GM10266 (cell line): ENCODE results near the gene PRKG2.

Source experiments
- DNase-seq: peaks from one replicate; pipeline ENCODE4 v3.0.0; 2012; ENCODE audit errors: extremely low spot score
- TF ChIP-seq, protein P1 (sequence below): IDR thresholded peaks from 2 replicates; pipeline ENCODE4 v1.5.1; 2012; ENCODE audit warnings: mild to moderate bottlenecking, low read depth; ENCODE audit not compliant: control insufficient read depth, insufficient read depth; ENCODE audit errors: missing control alignments

The PRKG2 gene

DNA sequence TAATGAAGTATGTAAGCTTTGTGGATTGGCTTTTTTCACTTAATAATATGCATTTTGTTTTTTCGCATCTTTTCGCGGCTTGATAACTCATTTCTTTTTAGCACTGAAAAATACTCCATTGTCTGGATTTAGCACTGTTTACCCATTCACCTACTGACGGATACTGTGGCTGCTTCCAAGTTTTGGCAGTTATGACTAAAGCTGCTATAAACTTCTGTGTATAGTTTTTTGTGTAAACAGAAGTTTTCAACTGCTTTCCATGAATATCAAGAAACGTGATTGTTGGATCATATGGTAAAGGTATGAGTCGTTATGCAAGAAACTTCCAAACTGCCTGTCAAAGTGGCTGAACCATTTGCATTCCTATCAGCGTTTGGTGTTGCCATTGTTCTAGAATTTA, 96.9 kb downstream of the PRKG2 start:
- TF ChIP-seq, protein P1, sequence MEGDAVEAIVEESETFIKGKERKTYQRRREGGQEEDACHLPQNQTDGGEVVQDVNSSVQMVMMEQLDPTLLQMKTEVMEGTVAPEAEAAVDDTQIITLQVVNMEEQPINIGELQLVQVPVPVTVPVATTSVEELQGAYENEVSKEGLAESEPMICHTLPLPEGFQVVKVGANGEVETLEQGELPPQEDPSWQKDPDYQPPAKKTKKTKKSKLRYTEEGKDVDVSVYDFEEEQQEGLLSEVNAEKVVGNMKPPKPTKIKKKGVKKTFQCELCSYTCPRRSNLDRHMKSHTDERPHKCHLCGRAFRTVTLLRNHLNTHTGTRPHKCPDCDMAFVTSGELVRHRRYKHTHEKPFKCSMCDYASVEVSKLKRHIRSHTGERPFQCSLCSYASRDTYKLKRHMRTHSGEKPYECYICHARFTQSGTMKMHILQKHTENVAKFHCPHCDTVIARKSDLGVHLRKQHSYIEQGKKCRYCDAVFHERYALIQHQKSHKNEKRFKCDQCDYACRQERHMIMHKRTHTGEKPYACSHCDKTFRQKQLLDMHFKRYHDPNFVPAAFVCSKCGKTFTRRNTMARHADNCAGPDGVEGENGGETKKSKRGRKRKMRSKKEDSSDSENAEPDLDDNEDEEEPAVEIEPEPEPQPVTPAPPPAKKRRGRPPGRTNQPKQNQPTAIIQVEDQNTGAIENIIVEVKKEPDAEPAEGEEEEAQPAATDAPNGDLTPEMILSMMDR = no peak
- no peak for DNase-seq

DNA sequence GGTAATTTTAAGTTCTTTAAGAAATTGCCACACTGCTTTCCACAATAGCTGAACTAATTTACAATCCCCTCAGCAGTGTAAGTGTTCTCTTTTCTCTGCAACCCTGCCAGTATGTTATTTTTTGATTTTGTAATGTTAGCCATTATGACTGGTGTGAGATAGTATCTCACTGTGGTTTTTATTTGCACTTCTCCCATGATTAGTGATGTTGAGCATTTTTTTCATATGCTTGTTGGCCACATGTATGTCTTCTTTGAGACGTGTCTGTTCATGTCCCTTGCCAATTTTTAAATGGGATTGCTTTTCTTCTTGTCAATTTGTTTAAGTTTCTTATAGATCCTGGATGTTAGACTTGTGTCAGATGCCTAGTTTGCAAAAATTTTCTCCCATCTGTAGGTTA, 98.5 kb downstream of the PRKG2 start:
- TF ChIP-seq, protein P1 = no peak
- DNase-seq = no peak

DNA sequence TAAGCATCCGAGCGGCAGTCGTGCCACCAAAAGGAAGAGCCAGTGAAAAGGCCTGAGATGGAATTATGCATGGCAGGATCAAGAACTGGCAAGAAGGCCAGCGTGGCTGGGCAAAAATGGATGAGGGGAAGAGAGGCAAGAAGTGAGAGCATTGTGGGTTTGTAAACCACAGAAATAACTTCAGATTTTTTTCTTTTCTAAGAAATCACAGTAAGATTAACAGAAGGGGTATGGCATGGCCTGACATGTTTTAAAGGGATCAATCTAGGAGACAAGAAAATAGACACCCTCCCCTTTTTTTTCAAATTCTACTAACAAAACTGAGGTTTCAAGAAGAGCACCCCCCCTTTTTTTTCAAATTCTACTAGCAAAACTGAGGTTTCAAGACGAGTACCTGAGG, 102.0 kb downstream of the PRKG2 start:
- no peak for DNase-seq

DNA sequence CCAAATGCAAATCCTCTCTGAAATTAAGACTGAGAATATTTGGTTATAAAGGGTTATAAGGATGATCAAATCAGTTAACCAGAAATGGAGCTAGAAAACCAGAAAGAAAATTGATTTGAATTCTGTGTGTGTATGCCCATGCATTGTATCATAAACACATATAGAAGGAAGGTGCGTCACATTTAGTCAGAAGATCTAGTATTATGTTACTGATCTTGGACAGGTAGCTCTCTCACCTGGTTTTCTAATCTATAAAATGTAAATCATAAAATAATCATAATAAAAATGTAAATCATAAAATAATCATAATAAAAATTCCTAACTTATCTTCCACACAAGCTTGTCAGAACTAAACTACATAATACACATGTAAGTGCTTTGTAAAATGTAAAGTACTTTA, 105.7 kb downstream of the PRKG2 start:
- no peak for DNase-seq

More for the DNA sequence above, 102.0 kb downstream of the PRKG2 start:
- TF ChIP-seq, protein P1 = no peak

DNA sequence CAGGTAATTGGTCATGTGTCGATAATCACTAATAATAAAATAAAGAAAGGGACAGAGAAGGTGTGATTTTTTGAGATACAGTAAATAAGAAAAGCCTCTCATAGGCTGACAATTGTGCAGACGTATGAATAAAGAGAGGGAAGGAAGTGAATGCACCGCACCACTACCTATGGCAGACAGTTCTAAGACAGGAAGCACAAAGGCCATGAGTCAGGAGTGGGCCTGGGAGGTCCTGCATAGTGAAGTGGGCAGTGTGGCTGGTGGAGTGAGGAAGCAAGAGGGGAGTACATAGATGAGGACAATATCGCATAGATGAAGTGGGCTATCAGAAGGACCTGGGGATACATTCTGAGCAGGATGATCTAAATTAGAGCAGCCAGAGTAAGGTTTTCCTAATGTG, 108.9 kb downstream of the PRKG2 start:
- TF ChIP-seq, protein P1 = no peak
- no peak for DNase-seq

More for the DNA sequence above, 105.7 kb downstream of the PRKG2 start:
- TF ChIP-seq, protein P1 = no peak

DNA sequence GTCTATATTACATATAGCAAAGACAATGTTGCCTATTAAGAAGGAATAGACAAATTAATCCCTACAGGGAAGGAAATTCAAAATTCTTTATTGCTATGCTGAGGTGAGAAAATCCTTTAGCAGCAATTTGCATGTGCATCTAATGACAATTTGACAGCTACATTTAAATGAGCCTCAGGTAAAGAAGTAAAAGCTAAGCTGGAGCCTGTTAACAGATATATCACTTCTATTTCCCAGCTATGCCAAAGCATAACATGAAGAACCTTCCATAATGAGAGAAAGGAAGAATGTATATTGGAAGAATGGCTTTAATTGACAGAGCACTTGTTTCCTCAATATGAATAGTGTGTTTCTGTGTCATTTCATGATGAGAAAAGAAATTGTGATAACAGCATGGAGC, 112.9 kb downstream of the PRKG2 start:
- TF ChIP-seq, protein P1 = no peak
- no peak for DNase-seq

DNA sequence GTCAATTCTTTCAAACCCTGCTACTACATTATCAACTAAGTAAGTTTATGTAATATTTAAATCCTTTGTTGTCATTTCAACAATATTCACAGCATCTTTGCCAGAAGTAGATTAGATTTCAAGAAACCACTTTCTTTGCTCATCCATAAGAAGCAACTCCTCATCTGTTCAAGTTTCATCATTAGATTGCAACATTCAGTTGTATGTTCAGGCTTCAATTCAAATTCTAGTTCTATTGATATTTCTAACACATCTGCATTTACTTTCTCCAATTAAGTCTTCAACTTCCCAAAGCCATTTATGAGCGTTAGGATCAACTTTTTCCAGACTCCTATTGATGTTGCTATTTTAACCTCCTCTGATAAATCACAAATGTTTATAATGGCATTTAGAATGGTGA, 118.5 kb downstream of the PRKG2 start:
- DNase-seq = no peak
- TF ChIP-seq, protein P1 = no peak
